GF-D8 (cell line): ENCODE results near the gene UCN2.
"Not testable (repeated sequence)": the region's sequence is repeated elsewhere in the genome, so short reads cannot be mapped to it uniquely, and the experiment has no call there.

ENCODE experiments used
- DNase-seq: peaks from one replicate; lab custom pipeline; 2025; lab: John Stamatoyannopoulos, UW

UCN2 gene

DNA sequence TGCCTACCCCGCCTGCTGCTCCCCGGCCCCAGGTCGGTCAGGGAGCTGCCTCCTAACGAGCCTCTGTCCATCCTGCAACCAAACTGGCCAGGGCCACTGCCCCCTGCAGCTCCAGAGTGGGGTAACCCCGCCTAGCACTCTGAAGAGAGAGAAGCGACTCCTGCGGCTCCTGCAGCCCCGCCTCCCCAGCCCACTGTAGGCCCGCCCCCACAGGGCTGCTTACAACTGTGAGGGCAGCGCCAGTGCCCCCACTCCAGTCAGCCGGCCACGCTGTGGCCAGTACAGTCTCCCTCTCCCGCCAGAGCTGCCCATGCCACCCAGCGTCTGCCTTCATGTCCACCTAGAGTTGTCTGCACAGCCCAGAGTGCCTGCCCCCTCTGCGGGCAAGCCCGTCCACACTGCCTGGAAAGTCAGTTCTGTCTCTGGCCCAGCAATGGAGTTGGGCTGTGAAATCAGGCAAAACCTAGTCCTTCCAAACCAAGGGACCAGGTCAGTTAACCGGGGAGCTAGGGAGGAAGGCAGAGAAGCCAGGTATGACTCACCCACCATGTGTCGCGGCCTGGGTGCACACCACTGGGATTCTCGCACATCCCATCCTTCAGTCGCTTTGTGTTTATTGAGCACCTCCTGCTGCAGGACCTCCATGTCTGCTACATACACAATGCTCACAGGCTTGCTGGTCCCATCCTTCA is 2.4 kb downstream of the UCN2 start:
- no peak for DNase-seq

DNA sequence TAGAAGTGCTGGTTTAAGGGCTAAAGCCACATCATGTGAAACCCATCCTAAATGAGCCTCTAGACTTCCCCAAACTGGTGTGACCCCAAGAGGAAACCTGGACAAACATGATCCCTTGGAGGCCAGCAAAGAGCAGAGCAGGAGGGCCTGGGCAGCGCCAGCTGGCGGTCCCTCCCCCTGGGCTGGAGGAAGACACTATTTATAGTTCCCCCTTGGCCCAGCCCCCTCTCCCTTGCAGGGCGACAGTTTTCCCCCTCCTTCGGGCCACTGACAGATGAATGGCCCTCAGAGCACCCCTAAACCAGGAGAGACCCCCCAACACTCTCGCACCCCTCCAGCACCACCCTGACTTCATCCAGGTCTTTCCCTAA is 2.9 kb downstream of the UCN2 start:
- no peak for DNase-seq

DNA sequence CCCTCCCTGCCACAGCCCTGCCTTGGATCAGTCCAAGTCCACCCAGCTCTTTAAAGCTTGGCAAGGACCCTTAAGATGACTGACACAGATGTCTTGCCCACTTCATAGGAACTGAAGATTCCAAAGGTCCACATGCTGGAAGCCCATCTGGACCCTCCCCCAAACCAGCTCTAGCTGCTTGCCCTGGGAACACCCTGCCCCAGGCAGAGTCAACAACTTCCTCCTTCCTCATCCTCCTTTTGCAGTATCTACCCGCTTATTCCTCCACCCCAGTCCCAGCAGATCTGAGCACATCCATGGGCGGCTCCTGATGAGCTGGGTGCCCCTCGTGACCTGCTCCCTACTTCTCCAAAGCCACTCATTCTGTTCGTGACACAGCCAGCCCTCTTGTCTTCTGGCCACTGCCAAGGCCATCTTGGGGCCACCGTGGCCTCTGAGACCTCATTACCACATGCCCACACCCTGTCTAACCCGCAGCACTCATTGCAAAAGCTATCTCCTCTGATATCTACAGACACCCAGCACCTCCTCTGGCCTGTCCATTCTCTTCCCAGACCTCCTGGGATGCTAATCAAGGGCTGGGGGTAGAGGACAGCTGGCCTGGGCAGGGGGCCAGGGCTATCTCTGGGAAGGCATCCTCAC is 5.0 kb downstream of the UCN2 start:
- DNase-seq, result peak; percentile 26

DNA sequence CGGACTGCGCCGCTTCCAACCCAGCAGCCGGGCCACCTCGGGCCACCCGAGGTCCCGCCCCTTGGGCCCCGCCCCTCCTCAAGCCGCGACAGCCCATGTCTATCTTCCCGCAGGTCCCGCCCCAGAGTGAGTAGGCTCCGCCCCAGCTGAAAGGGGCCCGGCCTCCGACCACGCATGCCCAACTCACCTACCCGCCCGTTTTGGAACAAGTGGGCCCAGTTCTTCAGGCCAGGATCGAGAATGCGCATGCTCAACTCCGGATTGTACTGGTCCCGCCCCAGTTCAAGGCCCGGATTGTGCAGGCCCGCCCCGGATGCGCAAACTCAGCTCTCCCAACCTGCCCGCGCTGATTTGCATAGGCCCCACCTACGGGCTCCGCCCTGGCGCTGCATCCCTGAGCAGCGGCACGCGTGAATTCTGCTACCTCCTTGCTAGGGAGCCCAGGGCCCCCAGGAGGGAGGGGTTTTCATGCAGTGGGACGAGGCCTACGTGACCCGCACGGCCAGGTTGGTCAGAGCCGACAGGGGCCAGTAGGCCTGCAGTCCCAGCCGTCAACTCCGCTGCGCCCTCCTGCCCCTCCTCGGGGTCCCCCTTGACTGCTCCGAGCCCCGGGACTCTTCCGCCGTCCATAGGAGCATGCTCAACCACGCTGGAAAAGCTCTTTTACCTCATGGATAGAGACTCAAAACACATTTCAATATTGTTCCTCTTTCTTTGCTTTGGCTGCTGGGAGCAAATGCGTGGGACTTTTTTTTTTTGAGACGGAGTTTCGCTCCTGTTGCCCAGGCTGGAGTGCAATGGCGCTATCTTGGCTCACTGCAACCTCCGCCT is 6.6 kb downstream of the UCN2 start, which contains the start of gene PFKFB4:
TSS of gene PFKFB4 (minus strand) at position 8 of the 831 bp plus-strand sequence. CDS start 26 bp downstream, outside the sequence.
- DNase-seq, result peak; percentile 96

DNA sequence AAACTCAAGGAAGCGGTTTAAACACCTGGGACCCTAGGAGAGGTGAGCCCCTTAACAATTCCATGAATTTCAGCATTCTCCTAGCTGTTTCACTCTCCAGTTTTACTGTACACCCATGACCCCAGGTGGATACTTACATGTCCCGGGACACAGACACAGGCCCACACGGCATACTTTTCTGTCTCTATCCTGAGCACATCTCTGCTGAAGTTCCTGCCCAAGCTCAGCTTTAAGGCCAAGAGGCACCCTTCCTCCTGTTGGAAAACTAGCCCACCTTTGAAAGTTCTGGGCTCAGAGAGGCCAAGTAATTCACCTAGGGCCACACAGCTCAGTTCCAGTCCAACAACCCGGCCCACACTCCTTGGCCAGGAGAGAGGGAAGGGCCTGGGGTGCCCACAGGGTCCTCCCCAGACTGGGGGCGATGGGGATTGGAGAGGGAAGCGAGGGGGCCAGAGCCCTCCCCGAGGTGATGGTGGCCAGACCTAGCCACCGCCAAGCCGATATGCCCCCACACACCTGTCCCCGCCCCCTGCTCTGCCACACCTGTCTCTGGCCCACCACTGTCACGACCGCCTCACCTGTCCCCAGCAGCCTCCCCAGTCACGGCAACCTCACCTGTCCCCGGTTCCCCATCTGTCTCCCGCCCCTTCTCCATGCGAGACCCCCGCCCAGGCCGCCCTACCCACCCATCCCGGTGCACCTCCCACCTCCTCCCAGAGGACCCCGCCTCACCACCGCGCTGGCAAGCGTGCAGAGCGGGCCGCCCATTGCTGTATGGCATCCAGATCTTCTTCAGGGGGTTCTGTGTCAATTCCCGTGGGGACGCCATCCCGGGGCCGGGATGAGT is 7.4 kb downstream of the UCN2 start:
- DNase-seq, result no peak

DNA sequence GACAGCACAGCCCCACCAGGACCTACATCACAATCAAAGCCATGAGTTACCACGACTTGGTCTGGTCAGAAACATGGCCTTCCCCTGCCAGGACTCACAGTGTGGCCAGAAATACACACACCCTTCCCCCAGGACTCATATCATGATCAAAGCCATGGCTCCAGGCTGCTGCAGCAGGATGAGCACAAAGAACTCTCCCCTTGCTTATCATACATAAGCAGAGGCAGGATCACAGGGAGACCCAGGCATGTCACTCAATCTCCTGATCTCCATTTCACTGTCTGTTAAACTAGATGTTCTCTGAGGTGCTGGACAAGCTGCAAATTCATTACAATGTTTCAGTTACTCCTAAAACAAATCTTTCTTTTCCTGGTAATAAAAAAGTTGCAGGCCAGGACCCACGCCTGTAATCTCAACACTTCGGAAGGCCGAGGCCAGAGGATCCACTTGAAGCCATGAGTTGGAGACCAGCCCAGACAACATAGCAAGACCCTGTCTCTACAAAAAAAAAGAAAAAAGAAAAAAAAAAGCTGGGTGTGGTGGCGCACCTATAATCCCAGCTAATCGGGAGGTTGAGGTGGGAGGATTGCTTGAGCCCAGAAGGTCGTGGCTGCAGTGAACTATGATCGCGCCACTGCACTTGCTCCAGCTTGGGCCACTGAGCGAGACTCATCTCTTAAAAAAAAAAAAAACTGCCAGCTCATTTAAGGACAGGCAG is 8.2 kb downstream of the UCN2 start:
- DNase-seq, result no peak

DNA sequence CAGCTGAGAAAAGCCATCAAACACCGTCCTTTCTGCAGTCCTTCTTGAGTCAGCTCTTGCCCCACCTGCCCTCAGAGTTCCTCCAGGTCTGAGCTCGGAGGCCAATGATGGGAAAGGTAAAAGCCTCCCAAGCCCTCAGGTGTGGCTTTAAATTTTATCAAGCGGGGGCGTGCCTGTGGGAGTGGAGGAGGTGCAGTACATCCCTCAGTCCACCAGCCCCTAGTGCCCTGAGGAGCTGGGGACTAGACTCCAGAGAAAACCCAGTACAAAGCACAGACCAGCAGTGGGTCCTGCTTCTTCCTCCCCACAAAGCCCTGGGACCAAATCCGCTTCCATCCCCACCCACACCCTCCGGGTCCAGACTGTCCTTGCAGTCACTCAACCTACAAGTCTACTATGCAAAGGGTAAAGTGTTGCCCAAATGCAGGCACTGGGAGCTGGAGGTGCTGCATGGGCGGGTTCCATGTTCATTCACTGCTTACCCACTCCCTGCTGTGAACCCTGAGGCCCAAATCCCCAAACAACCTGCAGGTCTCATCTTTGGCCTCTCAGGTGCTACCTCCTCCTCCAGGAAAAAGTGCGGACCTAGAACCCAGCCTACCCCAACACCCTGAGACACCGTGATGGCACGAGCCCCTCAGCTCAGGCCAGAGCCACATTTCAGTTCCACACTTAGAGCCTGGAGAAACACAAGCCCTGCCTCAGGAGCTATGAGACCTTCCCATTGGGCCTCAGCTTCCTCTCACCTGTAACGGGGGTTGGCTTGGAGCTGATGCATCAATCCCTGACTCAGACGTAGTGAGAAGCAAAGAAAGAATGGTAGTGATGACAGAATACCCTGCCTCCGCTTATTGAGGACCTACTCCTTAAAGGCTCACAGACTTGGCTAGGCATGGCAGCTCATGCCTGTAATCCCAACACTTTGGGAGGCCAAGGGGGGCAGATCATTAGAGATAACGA is 9.4 kb downstream of the UCN2 start:
- DNase-seq, result no peak

DNA sequence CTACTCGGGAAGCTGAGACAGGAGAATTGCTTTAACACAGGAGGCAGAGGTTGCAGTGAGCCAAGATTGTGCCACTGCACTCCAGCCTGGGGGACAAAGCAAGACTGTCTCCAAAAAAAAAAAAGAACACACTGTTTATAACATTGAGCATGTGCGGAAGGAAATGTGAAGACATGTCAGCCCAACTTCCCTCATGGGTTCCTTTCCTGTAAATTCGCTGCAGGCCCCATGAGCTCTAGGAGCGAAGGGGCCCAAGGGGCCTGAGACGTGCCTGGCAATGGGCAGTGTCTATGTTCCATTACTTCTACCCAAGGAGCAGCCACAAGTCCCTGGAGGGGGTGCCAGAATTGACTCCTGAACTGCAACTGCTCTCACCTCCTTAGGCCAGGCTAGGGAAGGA is 10.2 kb downstream of the UCN2 start:
- peak; percentile 32 for DNase-seq

DNA sequence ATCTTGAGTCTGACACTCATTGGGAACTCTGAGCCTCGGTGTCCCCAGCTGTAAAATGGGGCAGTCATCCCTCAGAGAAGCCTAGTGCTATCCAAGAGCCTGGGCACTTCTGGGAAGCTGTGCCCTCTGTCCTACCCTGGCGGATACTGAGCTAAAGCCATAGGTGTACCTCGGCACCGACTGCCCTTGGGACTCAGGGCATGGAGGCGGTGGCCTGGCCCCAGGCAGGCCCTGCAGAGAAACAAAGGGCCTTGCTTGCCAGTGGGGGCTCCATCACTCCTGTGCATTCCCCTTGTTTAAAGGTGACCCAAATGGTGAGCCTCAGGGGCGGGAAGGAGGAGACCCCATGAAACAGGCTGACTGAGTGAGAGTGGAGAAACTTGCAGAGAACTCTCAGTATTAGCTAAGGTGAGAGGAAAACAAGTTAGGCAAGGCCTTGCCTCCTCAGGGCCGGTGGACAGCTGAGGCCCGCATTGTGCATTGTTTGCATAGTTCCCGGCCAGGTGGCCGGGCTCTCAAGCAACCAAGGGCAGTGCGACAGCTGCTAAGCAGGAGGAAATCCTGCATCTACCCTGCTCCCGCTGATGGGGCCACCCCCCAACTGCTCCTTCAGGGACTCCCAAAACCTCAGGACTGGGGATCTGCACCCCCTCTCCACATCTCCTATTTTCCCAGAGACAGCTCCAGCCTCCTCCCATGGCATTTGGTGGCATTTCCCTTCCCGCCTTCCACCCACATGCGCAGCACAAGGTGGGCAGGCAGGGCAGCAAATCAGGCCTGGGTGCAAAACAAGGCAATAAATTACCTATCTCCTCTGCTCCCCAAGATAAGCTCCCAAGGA is 11.2 kb downstream of the UCN2 start:
- no peak for DNase-seq

DNA sequence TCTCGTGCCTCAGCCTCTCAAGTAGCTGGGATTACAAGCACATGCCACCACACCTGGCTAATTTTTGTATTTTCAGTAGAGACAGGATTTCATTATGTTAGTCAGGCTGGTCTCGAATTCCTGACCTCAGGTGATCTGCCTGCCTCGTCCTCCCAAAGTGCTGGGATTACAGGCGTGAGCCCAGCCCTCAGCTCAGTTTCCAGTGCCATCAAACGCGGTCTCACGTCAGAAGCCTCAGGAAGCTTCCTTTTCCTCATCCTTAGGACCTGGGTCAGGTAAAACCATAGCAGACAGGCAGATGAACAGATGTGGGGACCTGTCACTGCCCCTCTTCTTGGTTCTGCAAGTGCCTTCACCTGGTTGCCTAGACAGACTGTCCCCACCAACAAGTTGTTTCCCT is 11.9 kb downstream of the UCN2 start:
- DNase-seq, result not testable (repeated sequence)

DNA sequence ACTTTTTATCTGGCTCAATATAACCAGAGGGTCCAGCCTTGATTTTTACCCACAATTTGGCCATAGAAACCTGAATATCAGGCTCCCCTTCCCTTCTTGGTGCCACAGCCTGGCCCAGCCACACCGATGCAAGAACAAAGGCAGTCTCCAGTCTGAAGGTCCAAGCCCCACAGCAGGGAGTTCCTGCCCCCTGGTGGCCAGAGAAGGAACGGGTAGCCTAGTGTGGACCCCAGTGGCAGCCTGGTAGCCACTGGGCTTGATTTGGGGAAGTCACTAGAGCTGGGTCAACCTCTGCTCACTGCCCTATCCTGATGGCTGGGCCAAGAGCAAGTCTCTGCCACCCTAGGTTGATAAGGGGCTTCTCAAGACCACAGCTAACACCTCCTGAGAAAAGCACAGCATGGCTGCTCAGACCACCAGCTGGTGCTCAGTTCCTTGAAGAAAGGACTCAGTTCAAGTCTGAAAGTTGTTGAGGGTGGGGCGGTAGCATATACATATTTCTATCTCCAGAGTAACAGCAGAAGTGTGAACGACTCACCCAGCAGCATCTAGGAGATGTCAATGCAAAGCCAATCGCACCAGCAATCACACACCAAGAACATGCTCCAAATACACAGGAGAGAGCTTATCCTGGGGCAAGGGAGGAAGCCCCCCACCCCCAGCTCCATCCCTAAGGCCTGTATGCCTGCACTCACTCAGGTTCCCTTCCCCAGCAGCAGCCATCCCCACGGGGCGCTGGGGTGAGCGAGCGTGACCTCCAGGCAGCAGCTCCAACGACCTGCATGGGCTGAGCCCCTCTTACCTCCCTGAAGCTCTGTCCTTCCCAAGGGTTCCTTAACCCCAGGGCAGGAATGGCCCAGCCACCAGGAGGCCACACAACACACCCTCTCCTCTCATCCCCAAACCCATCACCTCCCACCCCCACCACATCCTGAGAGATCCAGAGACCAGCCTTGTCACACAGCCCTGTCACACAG is 14.6 kb downstream of the UCN2 start:
- DNase-seq, result peak; percentile 34

DNA sequence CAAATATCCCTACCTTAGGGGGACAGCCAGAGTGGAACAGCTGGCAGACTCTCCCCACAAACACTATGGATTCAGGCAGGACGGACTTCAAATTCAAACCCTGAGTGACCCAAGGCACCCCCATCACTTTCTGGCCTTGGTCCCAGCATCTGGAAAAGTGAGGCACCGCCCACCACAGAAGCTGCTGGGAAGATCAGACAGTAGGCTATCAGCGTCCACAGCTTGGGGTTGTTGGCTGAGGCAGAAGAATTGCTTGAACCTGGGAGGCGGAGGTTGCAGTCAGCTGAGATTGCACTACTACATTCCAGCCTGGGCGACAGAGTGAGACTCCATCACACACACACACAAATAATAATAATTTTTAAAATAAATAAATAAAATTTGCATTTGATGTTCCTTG is 15.5 kb downstream of the UCN2 start:
- no peak for DNase-seq

DNA sequence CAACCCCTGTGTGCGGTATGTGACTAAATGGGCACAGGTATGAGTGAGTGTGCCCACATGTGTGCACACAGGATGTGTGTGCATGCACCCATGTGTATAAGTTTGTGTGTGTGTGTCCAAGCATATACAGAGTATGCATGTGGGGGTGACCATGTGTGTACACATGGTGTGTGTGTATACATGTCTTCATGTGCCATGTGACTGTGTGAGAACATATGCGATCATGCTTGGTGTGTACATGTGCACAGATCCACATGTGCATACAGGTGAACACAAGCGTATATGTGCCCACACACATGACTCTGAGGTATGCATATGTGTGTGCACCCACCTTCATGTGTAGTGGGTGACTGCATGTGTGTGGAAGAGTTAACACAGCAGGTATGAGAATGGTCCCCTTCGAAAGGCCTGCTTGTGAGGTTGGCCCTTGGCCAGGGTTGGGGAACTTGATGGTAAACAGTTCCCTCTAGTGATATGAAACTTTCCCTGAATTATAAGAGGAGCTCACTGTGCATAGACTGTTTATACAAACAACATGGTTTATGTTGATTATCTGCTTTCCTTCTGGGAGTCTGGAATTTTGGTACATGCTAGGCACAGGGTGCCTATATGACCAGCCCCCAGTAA is 17.3 kb downstream of the UCN2 start:
- no peak for DNase-seq

DNA sequence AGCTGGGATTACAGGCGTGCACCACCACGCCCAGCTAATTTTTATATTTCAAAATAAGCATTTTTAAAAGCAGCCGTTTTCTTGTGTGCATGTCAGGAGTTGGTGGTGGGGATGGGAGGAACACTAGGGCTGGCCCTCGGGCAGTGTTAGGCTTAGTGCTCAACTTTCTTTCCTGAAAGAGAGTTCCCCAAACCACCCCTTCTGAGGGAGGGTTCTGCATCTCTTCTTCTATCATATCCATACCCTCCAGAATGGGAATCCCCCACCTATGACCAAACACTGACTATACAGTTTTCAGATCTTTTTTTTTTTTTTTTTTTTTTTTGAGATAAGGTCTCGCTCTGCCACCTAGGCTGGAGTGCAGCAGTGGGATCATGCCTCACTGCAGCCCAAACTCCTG is 19.4 kb downstream of the UCN2 start:
- no peak for DNase-seq

DNA sequence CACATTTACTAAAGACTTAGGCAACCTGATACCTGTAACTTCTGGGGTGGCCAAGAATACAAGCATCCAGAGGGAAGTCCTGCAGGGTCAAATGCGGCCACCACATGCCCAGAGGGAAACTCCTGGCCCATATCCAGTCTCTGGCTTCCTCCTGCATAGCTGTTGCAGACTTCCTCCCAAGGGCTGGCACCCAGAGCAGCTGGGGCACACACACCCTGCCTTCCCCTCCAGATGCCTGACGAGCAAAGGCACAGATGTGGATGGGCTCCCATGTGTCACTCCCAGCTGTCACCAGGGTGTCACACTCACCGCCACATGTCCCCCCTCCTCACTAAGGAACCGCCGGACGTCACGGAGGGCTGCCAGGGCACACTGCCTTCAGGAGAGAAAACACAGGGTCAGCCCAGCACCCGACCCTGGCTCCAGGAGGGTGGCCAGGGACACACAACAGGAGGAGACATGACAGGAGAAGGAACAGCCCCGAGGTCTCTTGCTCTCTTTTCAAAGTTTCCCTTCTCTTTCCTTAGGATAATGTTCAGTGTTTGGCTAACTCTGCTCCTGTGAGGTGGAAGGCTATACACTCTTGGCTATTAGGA is 20.2 kb downstream of the UCN2 start:
- DNase-seq, result peak; percentile 65

DNA sequence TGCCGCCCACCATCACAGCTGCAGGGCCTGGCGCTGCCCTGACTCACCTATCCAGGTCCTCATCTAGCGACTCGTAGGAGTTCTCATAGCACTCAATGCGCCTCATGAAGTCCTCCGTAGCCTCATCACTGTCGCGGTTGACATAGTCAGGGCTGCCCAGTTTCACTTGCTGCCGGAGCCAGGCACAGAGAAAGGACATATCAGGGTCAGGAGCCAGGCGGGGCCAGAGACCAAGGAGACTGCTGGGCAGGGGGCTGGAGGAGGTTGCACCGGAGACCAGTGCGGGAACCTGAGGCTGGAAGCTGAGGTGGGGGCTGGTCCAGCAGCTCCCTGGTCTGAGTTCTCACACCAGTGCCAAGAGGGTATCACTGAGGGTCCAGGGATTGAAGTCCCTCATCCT is 25.1 kb downstream of the UCN2 start:
- no peak for DNase-seq

DNA sequence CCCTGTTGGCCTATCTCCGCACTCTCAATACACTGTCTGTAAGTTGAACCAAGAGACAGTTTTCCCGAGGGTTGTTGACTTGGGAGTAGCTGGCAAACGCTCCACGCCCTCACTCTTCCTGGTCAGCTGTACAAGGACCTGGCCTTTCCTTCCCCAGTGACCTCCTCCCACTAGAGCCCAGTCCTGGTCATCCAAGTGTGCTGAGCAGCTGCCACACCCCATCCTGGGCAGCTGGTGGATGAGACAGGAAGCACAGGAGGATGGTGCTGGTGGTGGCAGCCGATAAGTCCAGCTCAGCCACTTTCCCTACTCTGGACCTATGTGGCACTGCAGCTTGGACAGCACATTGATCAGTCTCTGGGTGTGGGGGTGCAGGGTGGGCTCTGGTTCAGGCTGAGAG is 26.8 kb downstream of the UCN2 start:
- DNase-seq, result no peak
